Amniotic epithelial cell (primary cell): ENCODE results near the gene FAM219A.

ENCODE experiments used
- DNase-seq: peaks from one replicate; pipeline ENCODE4 v3.0.0-alpha.2; 2010; ENCODE audit warnings: low read depth

Gene FAM219A

DNA sequence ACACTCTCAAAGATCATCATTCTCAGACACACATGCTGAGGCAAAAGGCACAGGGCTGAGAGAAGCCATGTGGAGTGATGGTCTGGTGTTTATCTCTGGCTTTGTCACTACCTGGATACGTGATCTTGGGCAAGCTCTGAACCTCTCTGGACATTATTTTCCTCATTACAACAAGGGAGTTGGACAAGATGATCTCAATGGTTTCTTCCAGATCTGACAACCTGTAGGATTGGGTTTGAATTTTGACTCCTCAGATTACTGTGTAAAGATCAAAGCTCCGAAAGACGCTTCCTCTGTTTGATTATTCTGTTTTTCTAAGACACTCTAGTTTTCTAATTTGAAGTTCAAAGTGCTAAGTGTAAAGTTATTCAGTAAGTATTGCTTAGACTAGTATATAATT lies 109.0 kb downstream of the FAM219A start:
- no peak for DNase-seq
